OCI-LY1 (cell line): Measurements from ENCODE around the gene TET3.

Source experiments
- H2AFZ ChIP-seq: fragments of 200-600 bp; sonication (generic), shearing (Covaris generic); 2 replicates; pipeline ENCODE4 v1.6.0; 2014; ENCODE audit warnings: antibody characterized with exemption, mild to moderate bottlenecking, low read length
- H3F3A ChIP-seq: fragments of 200-600 bp; sonication (generic), shearing (Covaris generic); 2 replicates; pipeline ENCODE4 v1.6.0; 2014; ENCODE audit warnings: mild to moderate bottlenecking, antibody characterized with exemption, low read length, moderate library complexity; ENCODE audit not compliant: insufficient read depth
- H3K27ac ChIP-seq: fragments of 200-600 bp; sonication (generic); 2 replicates; pipeline ENCODE4 v1.5.1; 2014; ENCODE audit warnings: low read length, mixed run types, mild to moderate bottlenecking, low read depth; ENCODE audit not compliant: poor library complexity, severe bottlenecking
- H3K27me3 ChIP-seq: fragments of 200-600 bp; sonication (generic); 2 replicates; pipeline ENCODE4 v1.6.0; 2014; ENCODE audit warnings: antibody characterized with exemption, mild to moderate bottlenecking, low read length, moderate library complexity; ENCODE audit not compliant: insufficient read depth
- H3K36me3 ChIP-seq: fragments of 200-600 bp; sonication (generic); 2 replicates; pipeline ENCODE4 v1.6.1; 2014; ENCODE audit warnings: mild to moderate bottlenecking, antibody characterized with exemption, low read length, moderate library complexity, mixed read lengths; ENCODE audit not compliant: insufficient read depth
- H3K4me1 ChIP-seq: fragments of 200-600 bp; sonication (generic); 2 replicates; pipeline ENCODE4 v1.5.1; 2014; ENCODE audit warnings: mild to moderate bottlenecking, low read length, moderate library complexity; ENCODE audit not compliant: insufficient read depth, severe bottlenecking
- H3K4me2 ChIP-seq: fragments of 200-600 bp; sonication (generic), shearing (Covaris generic); 2 replicates; pipeline ENCODE4 v1.6.1; 2014; ENCODE audit warnings: low read length
- H3K4me3 ChIP-seq: fragments of 200-600 bp; sonication (generic); 2 replicates; pipeline ENCODE4 v1.5.1; 2014; ENCODE audit warnings: low read length, low read depth, mild to moderate bottlenecking, mixed read lengths; ENCODE audit not compliant: poor library complexity, severe bottlenecking
- H3K79me2 ChIP-seq: fragments of 200-600 bp; shearing (Covaris generic); 2 replicates; pipeline ENCODE4 v1.6.1; 2016; ENCODE audit warnings: mixed run types, low read length, mixed read lengths; ENCODE audit not compliant: insufficient read depth
- H3K9ac ChIP-seq: fragments of 200-600 bp; sonication (generic), shearing (Covaris generic); 2 replicates; pipeline ENCODE4 v1.6.1; 2014; ENCODE audit warnings: mild to moderate bottlenecking, low read length, mixed read lengths
- H3K9me2 ChIP-seq: fragments of 200-600 bp; sonication (generic), shearing (Covaris generic); 2 replicates; pipeline ENCODE4 v1.6.1; 2014; ENCODE audit warnings: low read depth, mild to moderate bottlenecking, low read length, mixed read lengths
- H3K9me3 ChIP-seq: fragments of 200-600 bp; shearing (Covaris generic); 2 replicates; pipeline ENCODE4 v1.6.1; 2014; ENCODE audit warnings: low read length, mixed read lengths
- H4K20me1 ChIP-seq: fragments of 200-600 bp; sonication (generic), shearing (Covaris generic); 2 replicates; pipeline ENCODE4 v1.6.0; 2016; ENCODE audit warnings: mild to moderate bottlenecking, low read length; ENCODE audit not compliant: insufficient read depth
- CTCF ChIP-seq: fragments of 200-600 bp; sonication (generic), shearing (Covaris generic); IDR thresholded peaks from 2 replicates; pipeline ENCODE4 v1.5.1; 2017; ENCODE audit warnings: mild to moderate bottlenecking, antibody characterized with exemption, low read length, moderate library complexity, mixed read lengths
- EZH2 ChIP-seq: fragments of 200-600 bp; sonication (generic), shearing (Covaris generic); IDR thresholded peaks from 2 replicates; pipeline ENCODE4 v1.8.0; 2017; ENCODE audit warnings: borderline replicate concordance, mixed run types, mild to moderate bottlenecking, antibody characterized with exemption, low read length, moderate library complexity, mixed read lengths

The TET3 gene

GRCh38 chr2:74001121-74001520, 16.4 kb downstream of the TET3 start:
- Histone ChIP-seq H3K4me2 (no peak overlapping the region), H3K9ac (no peak overlapping the region)
- no peak for TF ChIP-seq EZH2
- TF ChIP-seq CTCF, result no peak

GRCh38 chr2:74001781-74002504, 17.2 kb downstream of the TET3 start:
- Histone ChIP-seq H3K27ac (no peak overlapping the region), H3K9me3 (no peaks in the 10 kb centered on the region), H4K20me1 (no peaks in the 10 kb centered on the region), H3K4me2 (peak overlapping the region; percentile 95), H3K4me3 (peak overlapping the region; percentile 62), H3K4me1 (peaks cover 12% of the 10 kb centered on the region), H3K9ac (no peak overlapping the region), H3K36me3 (peaks cover 14% of the 10 kb centered on the region), H3K79me2 (no peaks in the 10 kb centered on the region), H2AFZ (no peak overlapping the region), H3F3A (no peaks in the 10 kb centered on the region), H3K27me3 (no peaks in the 10 kb centered on the region), H3K9me2 (no peaks in the 10 kb centered on the region)
- TF ChIP-seq CTCF (no peak), EZH2 (no peak)

More at GRCh38 chr2:74001121-74001520, 16.4 kb downstream of the TET3 start:
- Histone ChIP-seq H3K36me3 (peaks cover 14% of the 10 kb centered on the region), H2AFZ (no peak overlapping the region), H3K27me3 (no peaks in the 10 kb centered on the region), H3K9me3 (no peaks in the 10 kb centered on the region), H3F3A (no peaks in the 10 kb centered on the region), H3K4me3 (no peak overlapping the region), H3K4me1 (peaks cover 12% of the 10 kb centered on the region), H4K20me1 (no peaks in the 10 kb centered on the region), H3K79me2 (no peaks in the 10 kb centered on the region), H3K27ac (no peak overlapping the region), H3K9me2 (no peaks in the 10 kb centered on the region)

- no peak overlapping the region for H2AFZ ChIP-seq
- peak overlapping the region; percentile 51; the same call in 1 of the 2 replicates for H3K9ac ChIP-seq
- H3K4me1 ChIP-seq, result peaks cover 12% of the 10 kb centered on the region
- no peaks in the 10 kb centered on the region for H3F3A ChIP-seq
- no peaks in the 10 kb centered on the region for H4K20me1 ChIP-seq
- TF ChIP-seq EZH2 (no peak), CTCF (no peak)
- H3K36me3 ChIP-seq, result peaks cover 14% of the 10 kb centered on the region
- H3K27me3 ChIP-seq, result no peaks in the 10 kb centered on the region
- H3K9me2 ChIP-seq, result no peaks in the 10 kb centered on the region
- H3K9me3 ChIP-seq, result no peaks in the 10 kb centered on the region
- H3K4me3 ChIP-seq, result peak overlapping the region; percentile 62
- no peak overlapping the region for H3K27ac ChIP-seq
- H3K79me2 ChIP-seq, result no peaks in the 10 kb centered on the region
- H3K4me2 ChIP-seq, result peak overlapping the region; percentile 95
These were observed 18.1 kb downstream of the TET3 start for GRCh38 chr2:74002505-74003421.
